ENCODE measurements around the gene PTH1R.
A peak's percentile ranks its signal among the peaks of the same experiment; 100 is the strongest.

PTH1R gene

DNA sequence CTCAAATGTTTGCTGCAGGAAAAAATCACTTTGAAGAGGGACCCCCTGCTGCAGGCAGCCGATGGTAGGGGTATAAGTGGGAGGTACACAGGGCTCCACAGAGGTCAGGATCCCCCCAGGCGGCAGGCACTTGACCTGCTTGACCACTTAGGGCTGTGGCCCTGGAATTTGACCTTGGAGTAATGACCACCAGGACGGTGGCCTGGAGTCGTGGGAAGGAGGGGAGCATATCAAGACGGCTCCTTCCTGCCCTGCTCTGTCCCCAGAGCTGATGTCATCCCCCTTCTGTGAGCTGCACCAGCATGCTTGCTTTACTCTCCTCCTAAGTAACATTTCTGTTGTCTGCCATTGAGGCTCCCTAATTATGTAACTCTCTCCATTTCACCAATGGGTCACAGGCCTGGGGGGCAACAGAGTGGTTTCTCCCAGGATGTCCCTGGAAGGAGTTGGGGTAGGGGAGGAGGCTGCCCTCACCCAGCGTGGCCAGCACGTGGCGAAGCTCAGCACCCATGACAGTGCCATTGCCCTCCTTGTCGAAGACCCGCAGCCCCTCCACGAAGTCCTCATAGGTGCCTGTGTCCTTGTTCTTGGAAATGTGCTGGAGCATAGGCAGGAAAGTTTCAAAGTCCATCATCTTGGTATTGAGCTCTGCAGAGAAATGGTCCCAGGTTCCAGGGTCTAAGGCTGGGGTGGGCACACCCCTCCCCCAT, 18.4 kb upstream of the PTH1R start:
- peaks cover 29% of the 10 kb centered on the region for H3K27me3 ChIP-seq (ENCODE audit: low read depth, low read length)
- no peak overlapping the region for H3K9ac ChIP-seq (ENCODE audit: low read length)
- no peaks in the 10 kb centered on the region for H3K9me3 ChIP-seq (ENCODE audit: insufficient read depth, low read length)
- no peak overlapping the region for H3K4me3 ChIP-seq (ENCODE audit: low read length)
- H3K4me1 ChIP-seq (ENCODE audit: low read length) = no peaks in the 10 kb centered on the region
- no peaks in the 10 kb centered on the region for H3K36me3 ChIP-seq (replicated peaks; ENCODE audit: low read depth, low read length)
- H3K79me2 ChIP-seq (ENCODE audit: low read length) = no peaks in the 10 kb centered on the region
- H3K4me2 ChIP-seq (ENCODE audit: low read length) = no peak overlapping the region
- H4K20me1 ChIP-seq (ENCODE audit: insufficient read depth, low read length) = no peaks in the 10 kb centered on the region
- TF ChIP-seq, protein P1, sequence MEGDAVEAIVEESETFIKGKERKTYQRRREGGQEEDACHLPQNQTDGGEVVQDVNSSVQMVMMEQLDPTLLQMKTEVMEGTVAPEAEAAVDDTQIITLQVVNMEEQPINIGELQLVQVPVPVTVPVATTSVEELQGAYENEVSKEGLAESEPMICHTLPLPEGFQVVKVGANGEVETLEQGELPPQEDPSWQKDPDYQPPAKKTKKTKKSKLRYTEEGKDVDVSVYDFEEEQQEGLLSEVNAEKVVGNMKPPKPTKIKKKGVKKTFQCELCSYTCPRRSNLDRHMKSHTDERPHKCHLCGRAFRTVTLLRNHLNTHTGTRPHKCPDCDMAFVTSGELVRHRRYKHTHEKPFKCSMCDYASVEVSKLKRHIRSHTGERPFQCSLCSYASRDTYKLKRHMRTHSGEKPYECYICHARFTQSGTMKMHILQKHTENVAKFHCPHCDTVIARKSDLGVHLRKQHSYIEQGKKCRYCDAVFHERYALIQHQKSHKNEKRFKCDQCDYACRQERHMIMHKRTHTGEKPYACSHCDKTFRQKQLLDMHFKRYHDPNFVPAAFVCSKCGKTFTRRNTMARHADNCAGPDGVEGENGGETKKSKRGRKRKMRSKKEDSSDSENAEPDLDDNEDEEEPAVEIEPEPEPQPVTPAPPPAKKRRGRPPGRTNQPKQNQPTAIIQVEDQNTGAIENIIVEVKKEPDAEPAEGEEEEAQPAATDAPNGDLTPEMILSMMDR (IDR thresholded peaks at IDR 0.05; ENCODE audit: low read depth, low read length) = no peak
- no peak for TF ChIP-seq EZH2phosphoT487 (IDR thresholded peaks at IDR 0.05; ENCODE audit: low read depth)
- H2AFZ ChIP-seq (ENCODE audit: low read depth, low read length) = no peak overlapping the region
- no peak overlapping the region for H3K27ac ChIP-seq (ENCODE audit: low read length)

DNA sequence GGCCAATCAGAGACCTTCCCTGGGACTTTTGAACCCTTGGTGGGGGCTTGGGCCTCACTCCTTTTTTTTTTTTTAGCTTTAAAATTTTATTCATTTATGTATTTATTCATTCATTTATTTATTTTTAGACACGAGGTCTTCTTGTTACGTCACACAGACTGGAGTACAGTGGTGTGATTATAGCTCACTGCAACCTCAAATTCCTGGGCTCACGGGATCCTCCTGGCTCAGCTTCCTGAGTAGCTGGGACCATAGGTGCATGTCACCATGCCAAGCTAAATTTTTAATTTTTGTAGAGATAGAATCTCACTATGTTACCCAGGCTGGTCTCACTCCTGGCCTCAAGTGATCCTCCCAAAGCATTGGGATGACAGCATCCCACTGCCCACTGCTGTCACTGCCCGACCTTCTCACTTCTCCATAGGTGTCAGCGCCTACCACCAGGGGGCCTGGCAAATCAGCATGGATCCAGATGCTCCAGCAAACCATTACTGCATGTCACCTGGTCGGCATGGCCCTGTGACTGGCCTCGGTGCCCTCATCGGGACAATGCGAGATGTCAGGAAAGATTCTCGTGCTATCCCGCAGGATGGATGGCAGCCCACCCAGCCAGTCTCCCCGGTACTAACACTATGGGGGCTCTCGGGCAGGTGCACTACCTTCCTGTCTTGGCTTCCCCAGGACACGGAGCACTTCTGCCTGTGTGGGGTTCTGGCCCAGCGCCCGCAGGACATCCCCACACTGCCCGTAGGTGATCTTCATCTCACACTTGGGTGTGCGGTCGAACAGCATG, 17.3 kb upstream of the PTH1R start:
- Histone ChIP-seq H2AFZ (ENCODE audit: low read depth, low read length) (no peak overlapping the region), H3K79me2 (ENCODE audit: low read length) (no peaks in the 10 kb centered on the region), H3K4me1 (ENCODE audit: low read length) (no peaks in the 10 kb centered on the region)

DNA sequence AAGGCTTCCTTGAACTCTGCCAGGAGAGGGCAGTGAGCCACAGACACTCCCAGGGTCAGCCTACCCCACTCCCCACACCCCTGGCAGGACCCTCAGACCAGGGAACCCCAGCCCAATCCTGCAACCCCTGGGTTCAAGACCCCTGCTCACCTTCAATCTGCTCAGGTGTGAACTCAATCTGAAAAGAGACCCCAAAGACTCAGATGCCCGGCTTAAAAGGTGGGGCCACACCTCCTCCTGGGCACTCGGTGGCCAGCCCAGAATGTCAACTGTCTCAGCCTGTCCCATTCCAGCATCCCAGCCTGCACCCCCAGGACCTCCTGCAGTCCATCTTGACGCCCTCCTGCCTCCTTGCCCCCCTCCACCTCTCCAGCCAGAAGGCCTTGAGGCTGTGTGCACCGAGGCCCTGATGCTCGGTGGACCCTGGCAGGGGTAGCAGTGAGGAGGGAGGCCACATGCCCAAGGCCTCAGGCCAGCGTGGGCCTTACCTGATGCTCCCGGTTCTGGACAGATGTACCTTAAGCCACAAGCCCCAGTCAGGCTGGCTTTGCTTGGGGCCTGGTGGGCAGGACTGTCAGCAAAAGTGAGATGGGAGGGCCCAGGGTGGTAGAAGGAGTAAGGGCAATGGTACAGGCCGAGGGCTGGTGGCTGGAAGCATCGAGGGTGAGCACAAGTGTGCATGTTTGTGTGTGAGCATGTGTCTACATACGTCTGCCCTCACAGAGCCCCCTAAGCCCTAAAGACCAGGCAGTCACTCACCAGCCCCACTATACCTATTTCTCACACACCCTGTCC, 16.5 kb upstream of the PTH1R start:
- TF ChIP-seq EZH2phosphoT487 (IDR thresholded peaks at IDR 0.05; ENCODE audit: low read depth) = no peak
- TF ChIP-seq, protein P1 (IDR thresholded peaks at IDR 0.05; ENCODE audit: low read depth, low read length) = no peak
- no peak overlapping the region for H3K9ac ChIP-seq (ENCODE audit: low read length)
- no peak overlapping the region for H2AFZ ChIP-seq (ENCODE audit: low read depth, low read length)
- no peak overlapping the region for H3K4me2 ChIP-seq (ENCODE audit: low read length)
- H3K9me3 ChIP-seq (ENCODE audit: insufficient read depth, low read length) = no peaks in the 10 kb centered on the region
- no peaks in the 10 kb centered on the region for H3K36me3 ChIP-seq (replicated peaks; ENCODE audit: low read depth, low read length)
- H4K20me1 ChIP-seq (ENCODE audit: insufficient read depth, low read length) = no peaks in the 10 kb centered on the region
- H3K4me1 ChIP-seq (ENCODE audit: low read length) = no peaks in the 10 kb centered on the region
- H3K4me3 ChIP-seq (ENCODE audit: low read length) = no peak overlapping the region
- H3K27ac ChIP-seq (ENCODE audit: low read length) = no peak overlapping the region
- no peaks in the 10 kb centered on the region for H3K79me2 ChIP-seq (ENCODE audit: low read length)
- H3K27me3 ChIP-seq (ENCODE audit: low read depth, low read length) = peaks cover 20% of the 10 kb centered on the region

More for the DNA sequence above, 17.3 kb upstream of the PTH1R start:
- TF ChIP-seq, protein P1 (IDR thresholded peaks at IDR 0.05; ENCODE audit: low read depth, low read length) = peak; percentile 54
- TF ChIP-seq EZH2phosphoT487 (IDR thresholded peaks at IDR 0.05; ENCODE audit: low read depth) = no peak
- Histone ChIP-seq H3K36me3 (replicated peaks; ENCODE audit: low read depth, low read length) (no peaks in the 10 kb centered on the region), H3K4me2 (ENCODE audit: low read length) (no peak overlapping the region), H3K9ac (ENCODE audit: low read length) (no peak overlapping the region), H3K27ac (ENCODE audit: low read length) (no peak overlapping the region), H3K4me3 (ENCODE audit: low read length) (no peak overlapping the region), H3K27me3 (ENCODE audit: low read depth, low read length) (peaks cover 25% of the 10 kb centered on the region), H4K20me1 (ENCODE audit: insufficient read depth, low read length) (no peaks in the 10 kb centered on the region), H3K9me3 (ENCODE audit: insufficient read depth, low read length) (no peaks in the 10 kb centered on the region)

Measured in OCI-LY3 (cell line).